GM19395 (cell line): ENCODE data around the gene CCNO.

ENCODE experiments used
- ATAC-seq: cut with Tn5 transposase; IDR thresholded peaks from one replicate; pipeline ENCODE4 v1.9.1; 2021; ENCODE audit warnings: mild to moderate bottlenecking, moderate library complexity; ENCODE audit not compliant: unreplicated experiment

The CCNO gene, protein sequence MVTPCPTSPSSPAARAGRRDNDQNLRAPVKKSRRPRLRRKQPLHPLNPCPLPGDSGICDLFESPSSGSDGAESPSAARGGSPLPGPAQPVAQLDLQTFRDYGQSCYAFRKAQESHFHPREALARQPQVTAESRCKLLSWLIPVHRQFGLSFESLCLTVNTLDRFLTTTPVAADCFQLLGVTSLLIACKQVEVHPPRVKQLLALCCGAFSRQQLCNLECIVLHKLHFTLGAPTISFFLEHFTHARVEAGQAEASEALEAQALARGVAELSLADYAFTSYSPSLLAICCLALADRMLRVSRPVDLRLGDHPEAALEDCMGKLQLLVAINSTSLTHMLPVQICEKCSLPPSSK

DNA sequence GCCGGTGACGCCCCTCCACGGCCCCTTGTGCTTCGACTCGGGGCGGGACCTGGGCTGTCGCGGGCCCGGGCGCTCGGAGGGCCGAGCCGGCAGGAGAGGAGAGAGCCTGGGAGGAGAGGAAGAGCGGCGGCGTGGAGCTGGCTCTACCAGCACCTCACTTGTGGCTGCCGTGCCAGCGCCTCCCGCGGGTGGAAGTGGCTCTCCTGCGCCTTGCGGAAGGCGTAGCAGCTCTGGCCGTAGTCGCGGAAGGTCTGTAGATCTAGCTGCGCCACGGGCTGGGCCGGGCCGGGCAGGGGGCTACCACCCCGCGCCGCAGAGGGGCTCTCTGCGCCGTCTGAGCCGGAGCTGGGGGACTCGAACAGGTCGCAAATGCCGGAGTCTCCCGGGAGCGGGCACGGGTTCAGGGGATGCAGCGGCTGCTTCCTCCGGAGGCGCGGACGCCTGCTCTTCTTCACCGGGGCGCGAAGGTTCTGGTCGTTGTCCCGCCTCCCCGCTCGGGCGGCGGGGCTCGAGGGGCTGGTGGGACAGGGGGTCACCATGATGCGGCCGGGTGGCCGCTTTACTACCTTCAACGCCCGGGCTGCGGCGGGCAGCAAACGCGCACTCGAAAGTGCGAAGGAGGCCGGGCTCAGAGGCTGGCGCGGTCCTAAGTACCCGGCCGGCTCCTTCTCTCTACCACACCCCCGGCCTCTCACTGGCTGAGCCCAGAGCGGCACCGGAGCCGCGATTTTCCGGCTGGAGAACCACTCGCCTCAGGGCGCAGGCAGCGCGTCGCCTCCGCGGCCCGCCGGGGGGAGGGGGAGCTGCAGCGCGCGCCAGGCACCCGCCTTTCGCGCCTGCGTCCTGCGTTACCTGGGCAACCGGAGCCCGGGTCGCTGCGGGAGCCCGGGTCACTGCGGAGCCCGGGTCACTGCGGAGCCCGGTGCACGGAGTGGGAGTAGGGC lies at the start of gene CCNO:
Gene CCNO, minus strand, starts transcription at position 624 of the 944 bp plus-strand sequence. Its CDS starts 85 bp downstream, at position 539.
- ATAC-seq, result peak; percentile 55

DNA sequence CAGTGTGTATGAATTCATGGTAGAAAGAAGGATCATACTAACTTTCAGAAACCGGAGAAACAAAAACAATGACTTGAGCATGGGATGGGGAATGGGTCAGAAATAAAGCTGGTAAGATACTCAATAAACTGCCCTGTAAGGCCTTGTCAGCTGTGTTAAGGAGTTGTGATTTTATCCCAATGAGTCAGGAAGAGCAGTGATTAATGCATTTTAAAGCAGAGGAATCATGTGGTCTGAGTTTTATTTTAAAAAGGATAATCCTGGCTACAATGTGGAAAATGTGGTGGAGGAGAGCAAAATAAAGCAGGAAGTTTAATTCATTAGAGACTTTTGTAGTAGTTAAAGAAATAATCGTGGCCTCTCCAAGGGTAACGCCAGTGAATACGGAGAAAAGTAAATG lies 45.4 kb upstream of the CCNO start:
- no peak for ATAC-seq

DNA sequence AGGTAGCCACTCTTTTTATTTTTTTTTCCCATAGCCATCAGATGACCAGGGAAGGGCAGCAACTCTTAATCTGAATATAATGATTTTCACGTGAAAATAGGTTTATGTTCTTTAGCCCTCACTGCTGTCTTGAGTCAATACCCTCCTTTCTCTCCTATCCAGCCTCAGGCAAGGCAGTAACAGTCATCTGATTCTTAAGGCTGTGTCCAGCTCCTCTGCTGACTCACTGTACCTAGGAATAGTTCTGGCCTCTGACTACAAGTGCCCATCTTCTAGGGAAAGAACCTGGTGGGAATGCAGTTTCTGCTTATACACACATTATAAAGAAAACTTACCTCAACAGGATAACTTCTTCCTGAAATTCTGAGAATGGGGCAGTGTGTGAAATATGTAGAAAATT lies 43.4 kb upstream of the CCNO start:
- no peak for ATAC-seq

DNA sequence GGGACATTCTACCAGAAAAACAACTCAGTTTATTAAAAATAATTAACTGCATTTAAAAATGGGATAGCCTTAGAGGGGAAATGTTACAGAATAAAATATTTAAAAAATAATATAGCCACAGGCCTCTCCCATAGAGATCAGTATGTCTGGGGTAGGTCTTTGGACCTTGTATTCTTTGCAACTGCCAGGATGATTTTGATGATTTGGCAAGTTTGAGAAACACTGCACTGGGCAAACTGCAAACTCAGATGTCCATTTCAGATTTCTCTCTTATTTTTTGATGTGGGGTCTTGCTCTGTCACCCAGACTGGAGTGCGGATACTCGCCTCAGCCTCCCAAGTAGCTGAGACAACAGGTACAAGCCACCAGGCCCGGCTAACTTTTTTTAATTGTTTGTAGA lies 24.9 kb upstream of the CCNO start:
- no peak for ATAC-seq

DNA sequence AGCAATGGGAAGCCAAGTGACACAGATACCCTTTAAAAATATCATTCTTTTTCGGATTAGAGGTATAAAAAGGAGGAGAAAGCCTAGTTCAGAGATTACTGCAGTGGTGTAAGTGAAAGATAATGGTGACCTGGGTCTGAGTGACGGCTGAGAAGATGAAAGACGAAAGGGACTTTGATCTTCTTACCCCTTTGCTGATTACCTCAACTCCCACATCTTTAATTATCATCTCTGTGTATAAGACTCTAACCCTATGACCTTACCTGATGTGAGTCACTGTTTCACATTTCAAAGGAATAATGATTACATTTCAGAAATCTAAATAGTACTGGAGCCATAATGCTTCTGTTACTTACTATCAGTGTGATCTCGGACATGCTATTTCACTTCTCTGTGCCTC lies 21.4 kb upstream of the CCNO start:
- ATAC-seq, result no peak

DNA sequence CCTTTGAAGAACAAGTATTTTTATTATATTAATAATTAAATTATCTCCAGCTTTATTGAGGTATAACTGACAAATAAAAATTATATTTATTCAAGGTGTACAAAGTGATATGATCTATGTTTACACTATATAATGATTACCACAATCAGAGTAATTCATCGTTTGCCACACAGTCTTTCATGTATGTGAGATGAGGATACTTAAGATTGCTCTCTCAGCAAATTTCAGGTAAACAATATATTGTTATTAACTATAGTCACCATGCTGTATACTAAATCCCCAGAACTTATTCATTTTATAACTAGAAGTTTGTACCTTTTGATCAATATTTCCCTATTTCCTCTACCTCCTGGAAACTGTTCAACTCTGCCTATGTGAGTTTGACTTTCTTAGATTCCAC lies 16.7 kb upstream of the CCNO start:
- ATAC-seq, result no peak

DNA sequence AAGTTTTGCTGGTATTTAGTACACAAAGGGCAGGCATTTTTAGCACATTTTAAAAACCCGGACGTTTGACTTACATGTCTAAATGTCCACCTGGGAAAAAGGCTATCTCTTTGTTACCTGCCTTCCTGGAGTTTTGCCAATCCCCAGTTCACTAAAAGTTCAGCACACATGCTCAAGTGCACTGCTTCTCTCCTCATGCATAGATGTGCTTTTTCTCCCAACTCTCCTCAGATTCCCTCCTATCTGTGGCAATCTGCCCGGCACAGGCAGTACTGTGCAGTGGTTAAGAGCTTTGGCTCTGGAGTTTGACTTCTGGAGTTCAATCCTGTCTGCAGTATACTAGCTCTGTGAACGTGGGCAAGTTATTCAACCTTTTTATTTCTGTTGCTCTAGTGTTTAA lies 8.3 kb upstream of the CCNO start:
- no peak for ATAC-seq

DNA sequence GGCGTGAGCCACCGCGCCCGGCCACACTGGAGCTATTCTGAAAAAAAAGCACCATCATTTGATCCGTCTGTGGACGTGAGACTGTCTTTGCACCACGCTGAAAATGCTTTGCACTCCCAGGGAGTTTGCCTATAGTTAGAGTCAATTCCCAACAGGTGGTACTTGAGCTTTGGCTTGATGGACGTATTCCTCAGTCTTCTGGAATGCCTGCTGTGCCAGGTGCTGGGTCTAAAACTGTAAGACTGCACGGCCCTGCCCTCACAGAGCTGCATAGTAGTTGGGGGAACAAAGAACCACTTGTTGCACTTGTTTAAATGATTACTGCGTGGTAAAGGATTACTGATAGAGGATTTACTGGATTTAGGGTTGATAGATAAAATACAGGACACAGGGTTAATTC lies 3.4 kb upstream of the CCNO start:
- no peak for ATAC-seq

DNA sequence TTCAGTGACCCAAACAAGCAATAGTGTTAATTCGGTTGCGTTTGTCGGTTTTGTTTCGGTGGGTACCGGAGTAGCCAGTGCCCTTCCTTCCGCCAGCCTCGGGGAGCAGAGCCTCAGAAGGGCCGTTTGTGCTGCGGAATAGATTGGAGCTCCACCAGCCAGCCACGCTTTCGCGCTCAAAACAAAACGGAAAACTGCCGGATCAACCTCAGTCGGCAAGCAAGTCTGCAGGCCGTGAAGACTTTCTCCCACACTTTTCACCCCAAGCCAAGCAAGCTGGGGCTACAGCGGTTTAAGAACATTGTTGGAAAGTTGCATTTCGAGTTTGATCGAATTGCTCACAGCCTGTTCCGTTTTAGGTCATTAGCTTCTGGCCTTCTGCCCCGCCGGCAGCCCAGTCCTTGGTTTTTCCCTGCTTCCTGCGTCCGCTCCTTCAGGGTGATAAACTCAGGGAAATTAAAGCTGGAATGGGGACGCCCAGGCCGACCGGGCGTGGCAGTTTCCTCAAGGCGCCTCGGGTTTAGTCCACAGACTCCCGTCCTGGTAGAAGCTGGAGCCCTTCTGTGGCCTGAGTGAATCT lies 803 bp upstream of the CCNO start:
- ATAC-seq, result no peak

DNA sequence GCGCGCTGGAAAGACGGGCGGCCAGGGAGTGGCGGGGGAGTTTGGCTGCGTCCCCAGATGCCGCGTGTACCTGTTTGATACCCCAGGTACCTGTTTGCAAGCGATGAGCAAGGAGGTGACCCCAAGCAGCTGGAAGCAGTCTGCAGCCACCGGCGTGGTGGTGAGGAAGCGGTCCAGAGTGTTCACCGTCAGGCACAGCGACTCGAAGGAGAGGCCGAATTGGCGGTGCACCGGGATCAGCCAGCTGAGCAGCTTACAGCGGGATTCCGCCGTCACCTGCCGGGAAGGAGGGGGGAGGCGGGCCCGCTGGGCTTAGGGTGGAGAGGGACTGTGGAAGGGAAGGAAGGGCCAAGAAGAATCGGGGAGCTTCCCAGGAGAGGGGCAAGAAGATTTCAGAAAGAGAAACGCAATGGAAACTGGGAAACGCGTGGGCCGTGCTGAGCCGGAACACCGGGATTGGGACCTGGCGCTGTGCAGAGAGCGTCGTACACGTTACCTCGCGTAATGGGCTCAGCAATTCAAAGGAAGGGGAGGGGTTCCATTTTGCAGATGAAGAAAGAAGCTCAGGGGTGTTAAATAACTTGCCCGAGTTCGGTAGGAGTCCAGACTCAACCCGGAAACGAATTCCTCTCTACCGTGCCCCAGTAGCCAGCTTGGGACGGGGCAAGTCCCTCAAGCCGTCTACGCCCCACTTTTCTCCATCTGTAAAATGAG lies 980 bp downstream of the CCNO start:
- no peak for ATAC-seq

DNA sequence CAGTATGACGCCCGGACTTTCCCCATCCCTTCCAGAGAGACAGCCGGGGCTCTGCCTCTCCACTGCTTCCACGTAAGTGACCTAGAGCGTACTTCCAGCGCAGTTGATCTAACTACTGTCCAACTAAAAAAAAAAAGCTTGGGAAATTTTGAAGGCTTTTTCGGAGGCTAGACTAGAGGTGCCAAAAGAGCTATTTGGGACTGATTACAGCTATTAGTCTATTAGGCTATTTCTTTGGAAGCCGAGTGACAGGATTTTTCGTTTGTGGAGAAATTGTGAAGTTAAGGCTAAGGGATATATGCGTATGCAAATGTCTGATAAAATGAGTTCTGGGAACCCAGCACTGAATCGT lies 1.5 kb downstream of the CCNO start:
- no peak for ATAC-seq

DNA sequence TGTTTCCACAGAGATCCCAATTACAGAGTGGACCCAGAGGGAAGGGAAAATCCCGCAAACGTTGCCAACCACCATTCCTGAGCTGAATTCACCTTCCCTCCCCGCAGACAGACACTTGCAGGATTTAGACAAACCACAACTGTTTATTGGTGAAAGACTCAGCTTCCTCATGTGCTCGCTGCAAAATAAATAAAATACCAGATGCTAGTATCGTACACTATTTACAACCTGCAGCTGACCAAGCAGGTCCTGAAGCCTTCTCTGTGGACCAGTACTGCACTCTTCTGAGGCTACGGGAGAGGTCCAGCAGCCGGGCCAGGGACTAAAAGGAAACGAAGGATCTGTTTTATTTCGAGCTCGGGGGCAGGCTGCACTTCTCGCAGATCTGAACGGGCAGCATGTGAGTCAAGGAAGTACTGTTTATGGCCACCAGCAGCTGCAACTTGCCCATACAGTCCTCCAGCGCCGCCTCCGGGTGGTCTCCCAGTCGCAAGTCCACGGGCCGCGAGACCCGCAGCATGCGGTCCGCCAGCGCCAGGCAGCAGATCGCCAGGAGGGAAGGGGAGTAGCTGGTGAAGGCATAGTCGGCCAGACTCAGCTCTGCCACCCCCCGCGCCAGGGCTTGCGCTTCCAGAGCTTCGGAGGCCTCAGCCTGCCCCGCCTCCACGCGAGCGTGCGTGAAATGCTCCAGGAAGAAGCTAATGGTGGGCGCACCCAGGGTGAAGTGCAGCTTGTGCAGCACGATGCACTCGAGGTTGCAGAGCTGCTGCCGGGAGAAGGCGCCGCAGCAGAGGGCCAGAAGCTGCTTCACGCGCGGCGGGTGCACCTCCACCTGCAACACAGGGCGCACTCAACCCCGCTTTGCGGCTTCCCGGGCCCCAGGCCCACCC lies 2.1 kb downstream of the CCNO start:
- no peak for ATAC-seq

DNA sequence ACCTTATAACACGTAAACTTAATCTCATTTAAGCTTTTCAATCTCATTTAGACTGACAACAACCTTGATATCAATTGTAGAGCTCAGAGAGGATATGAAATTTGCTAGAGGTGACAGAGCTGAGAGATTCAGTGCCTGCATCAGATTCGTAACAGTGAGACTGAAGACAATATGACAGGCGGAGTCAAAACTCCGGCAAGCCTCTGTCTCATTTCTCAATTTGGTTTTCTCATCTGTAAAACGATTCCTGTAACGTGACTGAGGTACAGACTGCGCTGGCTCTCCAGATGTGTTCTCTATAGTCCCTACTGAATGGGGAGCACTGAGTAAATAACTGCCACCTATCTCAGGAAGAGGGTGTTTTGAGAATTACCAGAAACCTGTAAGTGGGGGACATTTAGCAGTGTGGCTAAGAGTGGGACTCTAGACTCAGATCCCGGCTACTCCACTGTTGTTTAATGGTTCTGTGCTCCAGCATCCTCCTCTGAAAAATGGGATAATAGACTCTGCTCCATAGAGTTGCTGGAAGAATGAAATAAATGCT lies 3.2 kb downstream of the CCNO start:
- no peak for ATAC-seq

DNA sequence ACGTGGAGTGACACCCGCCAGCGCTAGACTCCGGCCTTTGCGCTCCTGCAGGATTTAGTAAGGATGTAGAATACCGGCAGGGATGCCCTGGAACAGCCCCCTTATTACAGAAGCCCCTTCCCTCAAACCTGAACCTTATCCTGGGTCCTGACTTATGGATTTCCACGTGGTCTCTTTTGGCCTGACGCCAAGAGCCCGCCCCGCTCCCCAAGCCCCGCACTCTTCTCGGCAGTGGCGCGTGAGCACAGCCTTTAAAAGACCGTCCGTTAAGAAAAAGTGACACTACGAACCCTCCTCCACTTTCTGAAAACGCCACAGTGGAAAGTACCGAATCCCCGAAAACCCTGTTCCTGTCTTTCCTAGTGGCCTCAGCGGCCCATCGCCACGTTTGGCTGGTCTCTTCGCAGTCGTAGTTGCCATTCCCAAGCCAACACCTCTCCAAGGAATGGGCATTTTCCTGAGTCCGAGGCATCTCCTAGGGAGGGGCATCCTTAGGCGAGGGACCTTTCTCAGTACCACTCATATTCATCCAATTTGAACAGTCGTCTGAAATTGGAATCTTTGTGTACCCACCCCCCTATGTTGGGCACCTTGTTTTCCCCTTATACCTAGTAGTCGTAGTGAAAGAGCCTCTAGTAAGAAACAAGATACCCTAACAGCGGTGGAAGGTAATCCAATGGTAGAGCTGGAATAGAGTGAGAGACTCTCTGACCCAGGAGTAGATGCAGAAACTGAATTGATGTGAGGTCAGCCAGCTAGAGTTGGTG lies 5.6 kb downstream of the CCNO start:
- ATAC-seq, result no peak

DNA sequence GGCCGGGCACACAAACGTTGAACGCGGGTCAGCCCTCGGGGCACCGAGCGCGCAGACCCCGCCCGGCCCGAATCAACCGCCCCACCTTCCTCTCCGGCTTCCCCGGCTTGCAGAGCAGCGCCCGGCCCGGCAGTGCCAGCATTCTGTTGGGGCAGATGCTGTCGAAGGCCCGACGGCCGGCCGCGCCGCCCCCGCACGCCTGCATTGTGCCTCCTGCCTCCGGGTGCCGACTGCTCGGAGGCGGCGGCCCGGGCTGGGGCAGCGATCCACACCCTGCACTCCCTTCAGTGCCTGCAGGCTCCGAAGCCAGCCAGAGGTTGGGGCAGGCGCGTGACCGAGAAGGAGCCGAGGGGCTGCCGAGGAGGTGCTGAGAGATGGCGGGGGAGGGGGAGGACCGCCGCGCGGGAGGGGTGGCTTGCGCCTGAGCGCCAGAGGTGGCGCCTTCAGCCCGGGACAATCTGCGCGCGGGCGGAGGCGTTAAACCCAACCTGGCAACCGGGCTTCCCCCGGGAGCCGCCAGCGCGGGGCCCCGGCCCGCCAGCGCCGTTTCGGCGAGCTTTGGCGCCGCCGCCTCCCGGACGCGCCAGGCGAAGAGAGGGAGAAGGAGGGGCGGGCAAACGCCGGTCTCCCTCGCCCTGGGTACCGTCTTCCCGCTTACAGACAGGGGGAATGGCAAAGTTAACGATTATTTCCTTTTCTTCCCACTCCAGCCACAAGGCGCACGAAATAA lies 6.3 kb downstream of the CCNO start, which contains the start of gene MCIDAS:
Gene MCIDAS, minus strand, starts transcription at position 382 of the 730 bp plus-strand sequence. Its CDS starts 177 bp downstream, at position 205.
- ATAC-seq, result peak; percentile 44

DNA sequence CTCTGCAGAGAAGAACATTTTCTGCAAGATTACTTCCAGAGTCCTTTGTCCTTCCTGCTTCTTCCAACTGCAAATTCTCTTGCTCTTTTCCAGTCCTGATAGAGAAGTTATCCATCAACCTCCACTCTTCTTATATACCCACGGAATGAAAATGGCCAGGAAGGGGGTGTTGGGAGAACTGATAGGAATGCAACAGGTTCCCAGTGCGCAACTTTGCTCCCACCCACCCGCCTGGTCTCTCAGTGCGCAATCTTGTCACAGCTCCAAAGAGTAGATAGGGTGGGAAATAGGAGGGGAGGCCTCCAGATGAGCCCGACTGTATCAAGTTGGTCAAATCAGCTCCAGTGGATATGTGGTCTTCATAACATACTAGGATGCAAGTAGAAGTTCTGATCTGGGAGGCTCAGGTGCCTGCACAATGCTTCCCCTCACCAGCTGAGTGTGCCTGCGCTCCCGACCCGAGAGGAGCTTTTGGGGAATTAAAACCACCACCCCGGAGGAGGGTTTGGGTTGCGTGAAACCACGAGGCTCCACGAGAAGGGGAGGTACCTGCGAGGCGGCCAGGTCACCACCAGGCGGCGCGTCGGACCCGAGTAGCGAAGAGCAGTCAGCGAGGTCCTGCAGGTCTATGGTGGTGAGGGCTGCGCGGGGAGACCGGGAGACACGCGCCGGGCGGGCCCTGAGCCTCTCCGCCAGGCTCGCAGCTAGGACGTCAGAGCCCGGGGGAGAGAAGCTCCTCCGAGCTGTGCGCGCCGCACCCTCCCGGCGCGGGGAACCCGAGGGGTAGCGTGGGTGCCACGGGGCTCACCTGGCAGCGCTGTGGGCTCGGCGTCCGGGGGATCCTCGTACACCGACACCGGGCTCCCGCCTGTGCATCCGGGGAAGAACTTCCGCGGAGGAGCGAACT lies 7.1 kb downstream of the CCNO start:
- ATAC-seq, result peak; percentile 64

DNA sequence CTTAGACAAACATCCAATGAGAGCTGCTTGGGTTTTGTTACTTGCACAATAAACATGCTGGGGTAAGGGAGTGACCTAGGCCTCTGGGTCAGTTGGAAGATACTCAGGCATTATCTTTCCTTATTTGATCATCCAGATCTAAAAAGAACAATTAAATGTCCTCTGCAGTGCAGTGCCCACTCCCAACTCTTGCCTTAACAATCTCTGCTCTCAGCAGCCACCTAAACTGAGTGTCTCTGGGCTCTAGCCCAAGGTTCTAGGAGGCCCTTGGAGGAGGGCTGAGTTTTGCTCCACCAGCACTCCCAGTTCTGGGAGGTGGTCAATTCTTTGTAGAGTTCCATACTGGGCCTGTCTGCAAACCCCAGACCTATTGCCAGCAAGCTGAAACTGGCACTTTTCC lies 8.1 kb downstream of the CCNO start:
- ATAC-seq, result no peak
